Tibial nerve (tissue), 4 donors: ENCODE data around the gene FAM221B. TPM values are rescaled to one million over a fixed set of nuclear protein-coding genes. Genes with fewer than 3 reads are reported as not detected.

Source experiments
- DNase-seq, 2 donors: peaks; one replicate each; pipeline ENCODE4 v3.0.0-alpha.2; 2019; ENCODE audit warnings: low spot score in 2 of 2
- H3K27ac ChIP-seq, 4 donors: fragments of 200-600 bp; sonication (generic) in 3 of 4; one replicate each; pipeline ENCODE4 v1.5.1; 2017 to 2019; ENCODE audit warnings: mild to moderate bottlenecking in 1 of 4
- H3K27me3 ChIP-seq, 2 donors: fragments of 200-600 bp; sonication (generic) in 1 of 2; one replicate each; pipeline versions ENCODE4 v1.5.1 to v1.6.0; 2017 to 2019
- H3K36me3 ChIP-seq, 3 donors: fragments of 200-600 bp; sonication (generic); one replicate each; pipeline ENCODE4 v1.5.1; 2018 to 2019
- H3K4me1 ChIP-seq, 4 donors: fragments of 200-600 bp; sonication (generic) in 3 of 4; one replicate each; pipeline ENCODE4 v1.5.1; 2017 to 2019
- H3K4me3 ChIP-seq, 4 donors: fragments of 200-600 bp; sonication (generic) in 3 of 4; one replicate each; pipeline ENCODE4 v1.5.1; 2017 to 2019; ENCODE audit warnings: mild to moderate bottlenecking in 1 of 4, moderate library complexity in 1 of 4
- H3K9me3 ChIP-seq, 4 donors: fragments of 200-600 bp; sonication (generic) in 3 of 4; one replicate each; pipeline ENCODE4 v1.5.1; 2017 to 2019
- CTCF ChIP-seq, 5 experiments: fragments of 200-600 bp in 3 of 5; fragments of 450-650 bp in 2 of 5; sonication (generic) in 3 of 5; IDR thresholded peaks; one replicate each; pipeline ENCODE4 v1.5.1; 2016 to 2019; ENCODE audit warnings: antibody characterized with exemption in 5 of 5, mild to moderate bottlenecking in 3 of 5, moderate library complexity in 2 of 5
- EP300 ChIP-seq, 2 donors: sonication (generic); formaldehyde crosslinking; IDR thresholded peaks; one replicate each; pipeline ENCODE4 v1.6.1; 2017; ENCODE audit warnings: antibody characterized with exemption in 2 of 2, mild to moderate bottlenecking in 1 of 2
- POLR2A ChIP-seq, 2 donors: fragments of 450-650 bp; IDR thresholded peaks; one replicate each; pipeline ENCODE4 v1.6.1; 2017; ENCODE audit warnings: antibody characterized with exemption in 2 of 2, mild to moderate bottlenecking in 2 of 2, moderate library complexity in 2 of 2
- WGBS, 2 donors: methylation state at CpG; one replicate each; pipeline ENCODE4 v1.1.5; 2018; 5-methylcytosine and 5-hydroxymethylcytosine counted together
- small RNA-seq: library from RNA; depleted of rRNA; stranded (forward); fragments of <200 nt; gene quantifications from one replicate; pipeline ENCODE3, GENCODE V24; 2016
- total RNA-seq, 4 donors: library from RNA; depleted of rRNA; stranded (reverse); fragments of >200 nt; gene quantifications; one replicate each; pipeline ENCODE4 v1.1.0, GENCODE V29; 2016

The FAM221B gene
- total RNA-seq, 4 donors from 2014 or later, result not detected

- Histone ChIP-seq H3K36me3 (no peaks in the 10 kb centered on the region), H3K9me3 (no peaks in the 10 kb centered on the region), H3K4me3 (no peak overlapping the region), H3K27me3 (no peaks in the 10 kb centered on the region), H3K27ac (peak overlapping the region in 3 of 4 donors; percentile 32 to 53 (median 50)), H3K4me1 (peaks cover 0 to 32% (median 13%) of the 10 kb centered on the region in 4 donors)
- TF ChIP-seq CTCF (IDR thresholded peaks at IDR 0.05) (no peak), POLR2A (IDR thresholded peaks at IDR 0.05) (no peak), EP300 (IDR thresholded peaks at IDR 0.05) (no peak)
- DNase-seq, result peak in 1 of 2 donors; percentile 61
- 11 to 18% methylated on average over 1 of the region's 1 CpG for WGBS, 2 donors
Observed at GRCh38 chr9:35771534-35771933, 57.0 kb downstream of the FAM221B start.

GRCh38 chr9:35771075-35771433 lies 57.5 kb downstream of the FAM221B start:
- no peak overlapping the region for H3K4me3 ChIP-seq
- H3K27ac ChIP-seq, result peak overlapping the region in 3 of 4 donors; percentile 32 to 53 (median 50)
- peaks cover 0 to 32% (median 13%) of the 10 kb centered on the region in 4 donors for H3K4me1 ChIP-seq
- no peak for TF ChIP-seq CTCF (IDR thresholded peaks at IDR 0.05)
- no peak for TF ChIP-seq EP300 (IDR thresholded peaks at IDR 0.05)
- no peak for TF ChIP-seq POLR2A (IDR thresholded peaks at IDR 0.05)
- DNase-seq, result peak in 1 of 2 donors; percentile 40
- no peaks in the 10 kb centered on the region for H3K27me3 ChIP-seq
- no peaks in the 10 kb centered on the region for H3K36me3 ChIP-seq
- H3K9me3 ChIP-seq, result no peaks in the 10 kb centered on the region
- 7 to 17% methylated on average over 4 of the region's 4 CpGs for WGBS, 2 donors

DNA sequence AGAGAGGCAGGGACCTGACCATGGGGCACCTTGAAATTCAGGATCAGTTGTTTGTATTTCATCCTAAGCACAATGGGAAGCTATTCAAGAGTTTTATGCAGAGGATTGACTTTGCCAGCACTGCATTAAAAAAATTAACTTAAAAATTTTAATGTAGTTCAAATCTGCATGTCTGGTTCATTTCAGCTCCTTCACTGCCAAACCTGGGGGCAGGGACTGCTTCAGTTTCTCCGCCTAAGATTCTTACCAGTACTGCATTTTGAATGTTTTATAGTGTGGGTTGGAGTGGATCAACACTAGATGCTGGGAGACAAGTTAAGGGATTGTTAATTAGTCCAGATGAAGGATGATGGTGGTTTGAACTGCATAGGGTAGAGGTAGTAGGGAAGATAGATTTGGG lies 58.8 kb downstream of the FAM221B start:
- no peak for DNase-seq
- no peaks in the 10 kb centered on the region for H3K9me3 ChIP-seq
- no peak for TF ChIP-seq CTCF (IDR thresholded peaks at IDR 0.05)
- TF ChIP-seq POLR2A (IDR thresholded peaks at IDR 0.05), result no peak
- no peak for TF ChIP-seq EP300 (IDR thresholded peaks at IDR 0.05)
- H3K27ac ChIP-seq, result no peak overlapping the region
- no peak overlapping the region for H3K4me3 ChIP-seq
- H3K4me1 ChIP-seq, result peaks cover 0 to 25% (median 13%) of the 10 kb centered on the region in 4 donors
- H3K36me3 ChIP-seq, result no peaks in the 10 kb centered on the region
- no peaks in the 10 kb centered on the region for H3K27me3 ChIP-seq
- 82 to 89% methylated on average over 1 of the region's 1 CpG for WGBS, 2 donors

- WGBS, 2 donors, result 95 to 96% methylated on average over 1 of the region's 1 CpG
- TF ChIP-seq EP300 (IDR thresholded peaks at IDR 0.05), result no peak
- no peak for TF ChIP-seq CTCF (IDR thresholded peaks at IDR 0.05)
- TF ChIP-seq POLR2A (IDR thresholded peaks at IDR 0.05), result no peak
- DNase-seq, result no peak
Observed at GRCh38 chr9:35767458-35767857, 61.1 kb downstream of the FAM221B start.

GRCh38 chr9:35766997-35767396 lies 61.5 kb downstream of the FAM221B start:
- Histone ChIP-seq H3K27ac (no peak overlapping the region), H3K4me1 (peaks cover 0 to 24% (median 11%) of the 10 kb centered on the region in 4 donors), H3K27me3 (no peaks in the 10 kb centered on the region), H3K9me3 (no peaks in the 10 kb centered on the region), H3K4me3 (no peak overlapping the region), H3K36me3 (no peaks in the 10 kb centered on the region)
- WGBS, 2 donors, result 71 to 76% methylated on average over 2 of the region's 2 CpGs
- DNase-seq, result no peak
- TF ChIP-seq EP300 (IDR thresholded peaks at IDR 0.05) (no peak), CTCF (IDR thresholded peaks at IDR 0.05) (no peak), POLR2A (IDR thresholded peaks at IDR 0.05) (no peak)

More at GRCh38 chr9:35767458-35767857, 61.1 kb downstream of the FAM221B start:
- Histone ChIP-seq H3K9me3 (no peaks in the 10 kb centered on the region), H3K4me3 (no peak overlapping the region), H3K4me1 (peaks cover 0 to 25% (median 13%) of the 10 kb centered on the region in 4 donors), H3K27ac (no peak overlapping the region), H3K36me3 (no peaks in the 10 kb centered on the region), H3K27me3 (no peaks in the 10 kb centered on the region)

Small RNA genes within 50 kb of the gene (small RNA-seq; reads per million reads assigned to genes)
- not detected for gene HINT2

Other genes starting within 250 kb of the FAM221B start
- gene TESK1, start 223.5 kb downstream of the FAM221B start, total RNA-seq, result 10 to 100 TPM; 29.3 to 40.0 (median 35.6) TPM
- 1 to 10 TPM in 3 of 4 donors, not detected in 1; 1.9 to 6.0 (median 3.5) TPM for gene CD72, start 210.3 kb downstream of the FAM221B start, total RNA-seq
- gene SIT1, start 177.8 kb downstream of the FAM221B start, total RNA-seq, result under 1 TPM in 1 of 4 donors, not detected in 3; 0.39 TPM
- gene RMRP, start 170.7 kb downstream of the FAM221B start, total RNA-seq, result 1,000 to 10,000 TPM in 3 of 4 donors, 100 to 1,000 TPM in 1; 649 to 2,915 (median 1,530) TPM
- gene CCDC107, start 170.4 kb downstream of the FAM221B start, total RNA-seq, result 10 to 100 TPM; 41.6 to 58.8 (median 47.8) TPM
- 1 to 10 TPM in 2 of 4 donors, under 1 TPM in 1, not detected in 1; 0.20 to 4.8 (median 1.0) TPM for gene ARHGEF39, start 163.5 kb downstream of the FAM221B start, total RNA-seq
- gene CA9, start 154.8 kb downstream of the FAM221B start, total RNA-seq, result under 1 TPM in 1 of 4 donors, not detected in 3; 0.84 TPM
- gene TPM2, start 138.8 kb downstream of the FAM221B start, total RNA-seq, result 100 to 1,000 TPM; 229 to 350 (median 289) TPM
- 100 to 1,000 TPM; 284 to 405 (median 350) TPM for gene TLN1, start 96.5 kb downstream of the FAM221B start, total RNA-seq
- 10 to 100 TPM; 41.6 to 70.1 (median 53.5) TPM for gene CREB3, start 96.1 kb downstream of the FAM221B start, total RNA-seq
- 10 to 100 TPM; 63.8 to 92.1 (median 66.1) TPM for gene GBA2, start 79.5 kb downstream of the FAM221B start, total RNA-seq
- 10 to 100 TPM; 18.6 to 21.3 (median 20.2) TPM for gene RGP1, start 79.4 kb downstream of the FAM221B start, total RNA-seq
- not detected for gene MSMP, start 74.5 kb downstream of the FAM221B start, total RNA-seq
- gene NPR2, start 37.1 kb downstream of the FAM221B start, total RNA-seq, result 10 to 100 TPM; 26.3 to 36.0 (median 32.4) TPM
- 1 to 10 TPM; 2.6 to 4.0 (median 3.5) TPM for gene SPAG8, start 16.5 kb downstream of the FAM221B start, total RNA-seq
- gene HINT2, start 13.7 kb downstream of the FAM221B start, total RNA-seq, result 10 to 100 TPM; 21.0 to 74.3 (median 35.9) TPM
- 10 to 100 TPM; 14.6 to 23.9 (median 20.1) TPM for gene TMEM8B, start 496 bp upstream of the FAM221B start, total RNA-seq
- gene OR13J1, start 41.7 kb upstream of the FAM221B start, total RNA-seq, result not detected
- 10 to 100 TPM in 3 of 4 donors, 1 to 10 TPM in 1; 7.2 to 15.5 (median 12.0) TPM for gene HRCT1, start 77.5 kb upstream of the FAM221B start, total RNA-seq
- 10 to 100 TPM in 1 of 4 donors, 1 to 10 TPM in 3; 5.1 to 12.2 (median 7.7) TPM for gene SPAAR, start 80.8 kb upstream of the FAM221B start, total RNA-seq
- not detected for gene OR2S2, start 129.4 kb upstream of the FAM221B start, total RNA-seq
- gene RECK, start 208.2 kb upstream of the FAM221B start, total RNA-seq, result 10 to 100 TPM; 15.6 to 24.1 (median 18.7) TPM